ENCODE data around the gene RALGAPB.
A peak's percentile ranks its signal among the peaks of the same experiment; 100 is the strongest.
"Not testable (repeated sequence)": the region's sequence is repeated elsewhere in the genome, so short reads cannot be mapped to it uniquely, and the experiment has no call there.

RALGAPB gene

GRCh38 chr20:38447931-38448675 is 24.5 kb upstream of the RALGAPB start:
- no peak for FAIRE-seq

- FAIRE-seq = no peak
Measured at GRCh38 chr20:38449046-38449445, 23.6 kb upstream of the RALGAPB start.

GRCh38 chr20:38450412-38450975 is 22.1 kb upstream of the RALGAPB start:
- FAIRE-seq = no peak

- FAIRE-seq = no peak
Measured at GRCh38 chr20:38452880-38453624, 19.6 kb upstream of the RALGAPB start.

- no peak for FAIRE-seq
Measured at GRCh38 chr20:38453941-38454340, 18.7 kb upstream of the RALGAPB start.

GRCh38 chr20:38454556-38455473 is 17.8 kb upstream of the RALGAPB start:
- FAIRE-seq = no peak

DNA sequence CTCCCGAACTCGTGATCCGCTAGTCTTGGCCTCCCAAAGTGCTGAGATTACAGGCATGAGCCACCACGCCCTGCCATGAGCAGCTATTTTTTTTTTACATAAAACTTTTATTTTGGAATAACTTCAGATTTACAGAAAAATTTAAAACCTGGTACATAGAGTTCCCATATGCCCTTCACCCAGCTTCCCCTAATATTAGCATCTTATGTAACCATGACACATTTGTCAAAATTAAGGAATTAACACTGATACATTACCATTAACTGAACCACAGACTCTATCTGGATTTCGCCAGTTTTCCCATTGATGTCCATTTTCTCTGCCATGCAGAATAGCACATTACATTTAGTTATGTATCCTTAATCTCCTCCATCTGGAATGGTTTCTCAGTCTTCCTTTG is 14.3 kb upstream of the RALGAPB start:
- no peak for FAIRE-seq

DNA sequence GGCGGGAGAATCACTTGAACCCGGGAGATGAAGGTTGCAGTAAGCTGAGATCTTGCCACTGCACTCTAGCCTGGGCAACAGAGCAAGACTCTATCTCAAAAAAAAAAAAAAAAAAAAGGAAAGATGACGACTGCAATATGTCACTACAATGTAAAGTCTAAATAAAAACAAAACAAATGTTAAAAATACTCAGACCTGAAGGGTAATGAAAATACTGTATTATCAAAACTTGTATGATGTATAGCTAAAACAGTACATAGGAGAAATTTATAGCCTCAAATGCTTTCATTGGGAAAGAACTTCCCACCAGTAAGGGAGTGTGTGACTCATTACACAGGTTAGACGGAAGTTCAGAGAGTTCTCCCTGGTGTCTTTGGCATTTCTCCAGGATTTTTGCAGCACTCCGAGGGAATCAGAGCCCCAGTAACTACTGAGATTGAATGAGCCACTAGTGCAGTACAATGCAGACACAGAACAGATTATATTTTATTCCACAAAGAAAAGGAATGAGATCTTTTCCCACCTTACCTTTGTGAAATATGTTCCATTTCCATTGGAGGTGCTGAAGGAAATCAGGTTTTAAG is 12.5 kb upstream of the RALGAPB start:
- peak; percentile 74 for FAIRE-seq

- FAIRE-seq = not testable (repeated sequence)
Measured at GRCh38 chr20:38460631-38461030, 12.0 kb upstream of the RALGAPB start.

GRCh38 chr20:38461167-38461566 is 11.5 kb upstream of the RALGAPB start:
- FAIRE-seq = not testable (repeated sequence)

DNA sequence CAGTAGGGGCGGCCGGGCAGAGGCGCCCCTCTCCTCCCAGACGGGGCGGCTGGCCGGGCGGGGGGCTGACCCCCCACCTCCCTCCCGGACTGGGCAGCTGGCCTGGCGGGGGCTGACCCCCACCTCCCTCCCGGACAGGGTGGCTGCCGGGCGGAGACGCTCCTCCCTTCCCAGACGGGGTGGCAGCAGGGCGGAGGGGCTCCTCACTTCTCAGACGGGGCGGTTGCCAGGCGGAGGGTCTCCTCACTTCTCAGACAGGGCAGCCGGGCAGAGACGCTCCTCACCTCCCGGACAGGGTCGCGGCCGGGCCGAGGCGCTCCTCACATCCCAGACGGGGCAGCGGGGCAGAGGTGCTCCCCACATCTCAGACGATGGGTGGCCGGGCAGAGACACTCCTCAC is 11.1 kb upstream of the RALGAPB start:
- FAIRE-seq = not testable (repeated sequence)

GRCh38 chr20:38466171-38466570 is 6.5 kb upstream of the RALGAPB start:
- no peak for FAIRE-seq

DNA sequence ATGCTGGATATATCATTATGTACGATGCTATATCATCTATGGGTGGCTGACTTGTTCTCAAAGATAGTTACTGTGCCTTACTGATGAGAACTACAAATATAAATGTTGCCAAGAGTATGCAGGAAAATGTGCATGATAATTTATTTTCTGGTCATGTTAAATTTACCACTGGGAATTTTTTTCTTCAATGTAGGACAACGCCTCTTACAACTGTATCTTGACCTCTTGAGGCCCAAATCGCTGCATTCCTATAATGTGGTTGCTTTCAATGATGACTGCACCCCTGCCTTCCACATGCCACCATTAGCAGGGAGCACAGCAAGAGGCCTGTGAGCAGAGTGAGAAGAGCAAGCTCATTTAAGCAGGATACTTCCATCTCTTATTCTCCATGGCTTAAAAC is 5.7 kb upstream of the RALGAPB start:
- FAIRE-seq = no peak

- no peak for FAIRE-seq
Measured at GRCh38 chr20:38471245-38471644, 1.4 kb upstream of the RALGAPB start.

- no peak for FAIRE-seq
Measured at GRCh38 chr20:38471987-38472512, 593 bp upstream of the RALGAPB start.

GRCh38 chr20:38473367-38473795 is 738 bp downstream of the RALGAPB start:
- FAIRE-seq = no peak

GRCh38 chr20:38477747-38478146 is 5.1 kb downstream of the RALGAPB start:
- no peak for FAIRE-seq

- FAIRE-seq = no peak
Measured at GRCh38 chr20:38479596-38479995, 7.0 kb downstream of the RALGAPB start.

DNA sequence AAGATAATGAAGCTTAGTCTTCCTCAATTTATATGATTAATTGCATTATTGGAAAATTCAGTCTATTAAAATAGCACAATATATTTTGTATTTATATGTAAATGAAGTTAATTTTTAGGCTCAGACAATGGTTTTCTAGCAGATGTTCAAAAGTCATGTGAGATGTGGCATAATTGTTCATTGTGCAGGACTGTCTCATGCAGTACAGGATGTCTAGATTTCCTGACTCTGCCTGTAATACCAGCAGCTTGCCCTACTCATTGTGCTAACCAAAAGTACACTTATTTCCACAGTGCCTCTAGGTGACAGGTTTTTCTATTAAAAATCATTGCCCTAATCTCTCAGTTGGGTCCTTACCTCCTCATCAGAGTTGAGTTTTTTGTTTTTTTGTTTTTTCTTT is 12.4 kb downstream of the RALGAPB start:
- FAIRE-seq = no peak

GRCh38 chr20:38489181-38489580 is 16.5 kb downstream of the RALGAPB start:
- no peak for FAIRE-seq

DNA sequence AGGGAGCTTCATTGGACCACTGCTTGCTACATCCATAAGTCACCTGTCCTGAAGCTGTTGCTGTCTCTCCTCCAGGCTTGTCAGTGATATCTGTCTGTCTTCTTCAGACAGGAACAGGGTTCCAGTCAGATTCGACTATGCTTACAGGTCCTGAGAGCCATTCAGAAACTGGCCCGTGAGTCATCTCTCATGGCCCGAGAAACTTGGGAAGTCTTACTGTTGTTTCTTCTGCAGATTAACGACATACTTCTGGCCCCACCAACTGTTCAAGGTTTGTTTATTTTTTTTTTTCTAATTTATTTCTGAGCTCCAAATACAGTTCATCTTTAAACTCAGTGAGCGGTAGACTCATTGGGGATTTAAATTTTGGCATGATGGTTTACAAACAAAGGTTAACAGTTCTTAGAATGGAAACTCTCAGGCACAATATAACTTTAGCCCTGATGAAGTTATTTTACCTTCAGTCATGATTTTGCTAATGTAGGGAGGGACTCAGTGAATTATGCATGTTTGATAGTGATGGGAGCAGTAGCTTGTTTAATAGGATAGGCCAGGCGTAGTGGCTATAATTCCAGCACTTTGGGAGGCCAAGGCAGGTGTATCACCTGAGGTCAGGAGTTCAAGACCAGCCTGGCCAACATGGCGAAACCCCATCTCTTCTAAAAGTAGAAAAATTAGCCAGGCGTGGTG is 24.7 kb downstream of the RALGAPB start:
- no peak for FAIRE-seq

DNA sequence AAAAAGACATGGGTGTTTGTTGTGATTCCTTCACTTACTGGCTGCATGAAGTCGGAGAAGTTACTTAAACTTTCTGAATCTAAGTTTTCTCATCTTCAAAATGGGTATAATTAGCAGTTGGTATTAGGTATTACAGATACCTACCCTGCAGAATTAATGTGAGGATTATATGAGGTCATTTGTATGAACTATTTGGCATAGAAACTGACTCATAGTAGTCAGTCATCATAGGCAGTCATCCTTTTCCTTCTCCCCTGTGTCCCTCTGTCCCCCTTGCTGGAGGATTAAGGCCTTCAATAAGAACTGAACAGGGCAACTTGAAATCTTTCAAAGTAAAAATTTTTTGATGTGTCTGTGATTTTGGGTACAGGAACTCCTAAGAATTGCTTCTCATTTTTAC is 26.3 kb downstream of the RALGAPB start:
- no peak for FAIRE-seq
